ENCODE results near the gene PLOD2. TPM values are rescaled to one million over a fixed set of nuclear protein-coding genes. Genes with fewer than 3 reads are reported as not detected.
"Not testable (repeated sequence)": the region's sequence is repeated elsewhere in the genome, so short reads cannot be mapped to it uniquely, and the experiment has no call there.

PLOD2 gene
- polyA plus RNA-seq, 5 donors = 43.5 to 90.6 (median 86.5) TPM

DNA sequence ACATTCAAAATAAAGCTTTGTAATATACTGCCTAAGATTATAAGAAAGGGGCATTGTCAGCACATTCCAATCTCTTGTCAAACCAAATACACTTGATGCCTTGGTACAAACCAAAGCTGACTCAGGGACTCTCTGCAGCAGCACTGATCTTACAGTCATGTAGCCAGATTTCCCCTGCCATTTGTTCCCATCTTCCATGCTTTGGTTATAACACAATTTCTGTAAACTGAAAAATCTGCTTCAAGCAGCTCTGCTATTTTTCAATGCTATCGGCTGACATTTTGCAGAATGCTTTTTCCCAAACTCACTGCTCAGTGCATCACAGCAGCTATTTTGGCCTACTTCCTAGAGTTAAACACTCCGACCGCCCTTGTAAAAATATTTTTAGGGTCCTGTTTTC lies 18.2 kb downstream of the PLOD2 start:
- DNase-seq = no peak

DNA sequence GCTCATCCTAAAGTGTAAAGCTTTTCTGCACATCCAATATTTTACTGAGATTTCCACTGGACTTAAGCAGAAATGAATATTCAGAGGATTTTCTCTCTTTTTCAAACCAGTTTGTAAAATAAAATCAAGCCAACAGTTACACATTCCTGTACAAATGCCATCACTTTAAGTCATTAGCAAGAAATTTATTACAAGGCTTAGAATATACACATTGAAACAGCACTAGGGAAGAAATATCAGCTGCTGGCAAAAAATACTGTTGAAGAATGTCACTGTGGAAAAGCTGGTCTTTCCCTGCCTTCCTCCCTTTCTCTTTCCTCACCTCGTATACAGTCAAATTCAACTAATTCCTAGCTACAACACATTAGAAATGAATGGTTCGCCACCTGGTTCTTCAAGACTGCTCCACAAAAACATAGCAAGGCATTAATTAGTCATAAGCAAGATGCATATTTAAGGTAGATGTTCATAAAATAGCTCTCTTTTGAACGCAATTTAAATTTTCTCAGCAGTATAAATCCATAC lies 21.3 kb downstream of the PLOD2 start:
- DNase-seq = no peak

DNA sequence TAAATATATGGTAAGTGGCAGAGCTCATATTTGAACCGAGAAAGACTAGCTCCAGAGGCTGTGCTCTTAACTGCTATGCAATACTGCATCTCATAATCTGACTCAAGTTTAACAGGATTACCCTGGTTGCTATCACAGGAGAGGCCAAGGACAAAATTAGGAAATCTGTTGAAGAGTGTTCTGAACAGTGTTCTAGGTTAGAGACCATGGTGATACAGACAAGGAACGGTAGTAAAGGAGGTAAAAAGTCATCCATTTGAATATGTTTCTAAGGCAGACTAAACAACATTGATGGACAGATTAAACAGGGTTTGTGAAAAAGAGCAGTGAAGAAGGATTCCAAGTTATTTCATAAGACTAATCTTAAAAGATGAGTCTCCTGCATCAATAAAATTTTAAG lies 22.1 kb downstream of the PLOD2 start:
- DNase-seq = no peak

DNA sequence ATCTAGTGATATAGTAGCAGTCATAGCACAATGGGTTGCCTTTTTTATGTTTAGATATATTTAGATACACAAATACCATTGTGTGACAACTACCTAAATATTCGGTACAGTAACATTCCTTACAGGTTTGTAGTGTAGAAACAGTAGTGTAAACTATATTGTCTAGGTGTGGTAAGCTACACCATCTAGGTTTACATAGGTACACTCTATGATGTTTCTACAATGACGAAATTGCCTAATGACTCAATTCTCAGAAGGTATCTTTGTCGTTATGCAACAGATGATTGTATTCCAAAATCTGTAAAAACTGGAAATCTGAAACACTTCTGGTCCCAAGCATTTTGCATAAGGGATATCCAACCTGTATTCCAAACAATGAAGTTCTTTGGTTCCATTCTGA lies 24.3 kb downstream of the PLOD2 start:
- DNase-seq = no peak

DNA sequence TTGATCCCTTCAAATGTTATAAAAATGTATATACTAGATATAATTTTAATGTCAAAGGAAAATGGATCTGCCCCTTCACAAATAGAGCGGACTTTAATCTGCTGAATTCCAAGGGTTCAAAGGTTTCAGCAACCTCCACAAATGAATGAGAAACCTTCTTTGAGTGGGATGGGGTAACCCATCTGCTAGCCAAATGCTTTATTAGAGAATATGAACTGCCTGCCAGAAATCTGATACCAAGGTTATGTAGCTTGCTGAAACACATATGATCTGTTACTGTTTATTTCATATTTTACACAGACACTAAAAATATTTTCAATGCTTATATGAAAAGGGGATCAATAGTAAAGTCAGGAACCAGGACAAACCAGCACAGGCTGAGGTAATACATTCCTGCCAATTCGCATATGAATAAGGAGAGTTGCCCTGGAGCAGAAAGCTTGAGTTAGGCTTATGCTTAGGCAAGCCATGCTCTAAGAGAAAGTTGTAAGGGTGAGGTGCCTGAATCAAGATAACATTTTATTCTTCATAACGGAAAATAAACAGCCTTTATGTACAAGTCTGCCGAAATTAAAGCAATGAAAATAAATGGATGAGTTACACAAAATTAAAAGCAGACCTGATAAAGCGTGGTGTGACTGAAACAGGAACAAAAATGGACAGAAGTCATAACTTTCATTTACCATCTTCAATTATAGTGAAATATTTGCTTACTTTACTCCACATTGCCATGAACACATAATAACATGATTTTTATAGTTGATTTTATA lies 26.5 kb downstream of the PLOD2 start:
- no peak for DNase-seq

DNA sequence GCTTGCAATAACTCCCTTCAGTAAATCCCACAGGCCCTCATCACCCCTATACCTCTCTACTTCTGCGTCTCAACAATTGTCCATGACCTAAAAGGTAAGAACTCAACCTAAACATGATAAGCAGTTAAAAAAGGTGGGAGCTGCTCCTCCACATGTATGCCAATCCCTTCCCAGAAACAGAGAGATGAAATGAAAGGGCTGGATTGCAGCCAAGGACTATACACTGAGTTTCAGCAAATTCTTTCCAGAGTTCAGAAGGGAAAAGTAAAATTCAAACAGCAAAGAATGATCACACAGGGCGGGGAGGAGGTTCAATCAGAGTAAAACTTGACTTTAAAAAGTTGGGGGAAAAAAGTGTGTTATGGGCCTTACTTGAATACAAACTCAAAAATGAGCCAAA lies 27.5 kb downstream of the PLOD2 start:
- DNase-seq = no peak

DNA sequence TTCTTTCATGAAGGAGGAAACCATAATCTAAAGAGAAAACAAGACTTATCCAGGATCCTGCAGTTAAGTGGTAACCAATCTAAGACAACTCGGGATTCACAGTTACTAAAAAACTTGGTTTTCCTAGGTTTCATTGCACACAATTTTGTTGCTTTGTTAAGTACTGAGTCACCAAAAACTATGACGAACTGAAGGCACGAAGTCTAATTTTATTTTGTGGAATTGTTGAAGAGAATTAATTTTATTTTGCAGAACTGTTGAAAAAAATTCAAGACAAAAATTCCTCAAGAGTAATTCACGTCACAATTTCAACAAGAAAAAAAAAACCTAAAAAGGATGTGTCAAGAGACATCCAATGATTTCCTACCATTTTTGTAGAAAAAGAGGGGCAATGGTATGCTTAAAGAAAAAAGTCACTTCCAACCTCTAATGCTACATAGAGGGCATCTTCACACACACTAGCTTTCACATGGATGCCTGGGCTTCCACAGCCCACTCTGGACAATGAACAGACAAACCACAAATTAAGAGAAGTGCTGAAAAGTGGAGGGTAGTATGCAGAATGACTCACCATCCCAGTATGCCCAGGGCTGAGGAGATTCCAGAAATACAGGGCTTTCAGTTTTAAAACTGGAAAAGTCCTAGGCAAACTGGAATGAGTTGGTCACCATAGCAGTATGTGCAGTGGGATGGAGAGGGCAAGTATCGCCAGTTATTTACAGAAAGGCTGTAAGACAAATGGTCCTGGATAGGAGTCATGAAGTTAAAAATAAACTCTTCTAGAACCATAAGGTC lies 29.2 kb downstream of the PLOD2 start:
- no peak for DNase-seq

DNA sequence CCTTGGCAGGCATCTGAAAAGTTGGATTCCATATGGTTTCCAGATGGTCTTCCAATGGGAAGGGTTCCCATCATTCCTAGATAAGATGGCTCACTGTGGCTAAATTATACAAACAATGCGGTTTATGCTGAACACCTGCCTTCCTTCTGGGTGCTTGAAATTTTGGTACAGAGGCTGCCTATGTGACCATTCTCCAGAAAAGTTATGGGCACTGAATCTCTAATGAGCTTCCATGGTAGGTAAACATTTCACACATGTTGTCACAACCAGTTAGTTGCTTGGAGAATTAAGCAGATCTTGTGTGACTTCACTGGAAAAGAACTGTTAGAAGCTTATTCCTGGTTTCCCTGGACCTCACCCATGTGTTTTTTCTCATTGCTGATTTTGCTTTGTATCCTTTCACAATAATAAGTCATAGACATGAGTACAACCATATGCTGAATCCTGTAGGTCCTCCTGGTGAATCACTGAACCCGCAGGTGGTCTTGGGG lies 30.1 kb downstream of the PLOD2 start:
- no peak for DNase-seq

DNA sequence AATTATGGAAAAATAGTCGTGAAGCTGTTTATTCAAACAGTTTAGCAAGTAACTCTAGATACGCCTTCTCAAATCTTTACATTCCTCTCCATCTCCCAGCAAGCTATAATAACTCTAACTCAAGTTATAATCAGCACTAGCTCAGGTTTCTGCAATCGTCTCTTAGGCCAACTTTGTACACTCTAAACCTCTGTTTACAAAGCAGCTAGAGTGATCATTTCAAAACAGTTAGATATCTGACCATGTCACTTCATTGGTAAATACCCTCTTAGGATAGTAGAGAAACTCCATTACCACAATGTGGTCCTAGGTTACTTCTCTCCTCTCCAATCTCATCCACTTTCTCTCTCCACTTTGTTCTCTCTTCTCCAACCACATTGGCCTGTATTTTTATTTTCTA lies 31.2 kb downstream of the PLOD2 start:
- DNase-seq = no peak

DNA sequence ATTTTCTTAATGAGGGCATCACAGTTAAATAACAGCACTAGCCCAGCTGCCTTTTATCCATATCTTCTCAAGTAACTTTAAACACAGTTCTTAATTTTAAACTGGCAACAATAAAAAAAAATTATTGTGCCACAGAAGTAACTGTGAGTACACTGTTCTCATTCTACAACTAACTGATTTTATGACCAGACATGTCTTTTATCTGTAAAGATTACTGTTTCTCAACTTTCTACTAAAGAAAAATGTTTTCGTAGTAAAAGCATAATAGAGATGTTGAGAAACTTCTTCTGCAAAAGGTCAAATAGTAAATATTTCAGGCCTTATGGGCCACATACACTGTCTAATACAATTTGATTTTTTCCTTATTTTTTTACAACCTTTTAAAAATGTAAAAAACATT lies 32.0 kb downstream of the PLOD2 start:
- no peak for DNase-seq

DNA sequence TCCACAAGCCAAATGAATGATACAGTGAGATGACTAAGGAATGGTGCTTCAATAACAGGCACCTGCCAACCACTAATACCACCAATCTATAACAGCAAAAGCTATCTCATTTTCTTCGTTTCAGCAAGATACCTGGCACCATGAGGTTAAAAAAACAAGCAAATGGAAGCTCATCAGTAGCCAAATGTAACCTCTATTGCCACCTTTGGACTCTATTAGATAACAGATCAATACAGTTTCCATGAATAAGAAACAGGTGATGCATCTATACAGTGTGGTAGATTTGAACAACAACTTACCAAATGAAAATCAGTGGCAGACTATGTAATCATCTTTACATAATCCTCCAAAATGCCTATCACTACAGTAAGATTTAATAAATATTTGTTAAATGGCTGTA lies 32.8 kb downstream of the PLOD2 start:
- DNase-seq = no peak

DNA sequence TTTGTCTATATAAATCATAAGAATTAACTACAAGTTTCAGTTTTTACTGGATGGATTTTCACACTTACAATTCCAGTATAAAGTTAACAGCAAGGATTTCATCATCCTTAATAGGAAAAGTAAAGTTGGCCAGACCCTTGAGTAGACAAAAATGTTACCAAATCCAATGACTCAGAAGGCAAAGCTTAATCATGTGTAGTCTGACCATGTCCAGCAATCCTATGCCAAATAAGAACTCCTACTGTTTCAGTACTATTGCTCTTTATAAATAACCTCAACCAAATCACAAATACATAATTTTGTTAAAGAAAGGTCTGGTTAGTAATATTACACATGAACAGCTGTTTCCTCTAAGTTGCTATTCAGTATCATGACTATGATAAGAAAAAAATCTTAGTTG lies 35.0 kb downstream of the PLOD2 start:
- peak; percentile 57 to 60 for DNase-seq

DNA sequence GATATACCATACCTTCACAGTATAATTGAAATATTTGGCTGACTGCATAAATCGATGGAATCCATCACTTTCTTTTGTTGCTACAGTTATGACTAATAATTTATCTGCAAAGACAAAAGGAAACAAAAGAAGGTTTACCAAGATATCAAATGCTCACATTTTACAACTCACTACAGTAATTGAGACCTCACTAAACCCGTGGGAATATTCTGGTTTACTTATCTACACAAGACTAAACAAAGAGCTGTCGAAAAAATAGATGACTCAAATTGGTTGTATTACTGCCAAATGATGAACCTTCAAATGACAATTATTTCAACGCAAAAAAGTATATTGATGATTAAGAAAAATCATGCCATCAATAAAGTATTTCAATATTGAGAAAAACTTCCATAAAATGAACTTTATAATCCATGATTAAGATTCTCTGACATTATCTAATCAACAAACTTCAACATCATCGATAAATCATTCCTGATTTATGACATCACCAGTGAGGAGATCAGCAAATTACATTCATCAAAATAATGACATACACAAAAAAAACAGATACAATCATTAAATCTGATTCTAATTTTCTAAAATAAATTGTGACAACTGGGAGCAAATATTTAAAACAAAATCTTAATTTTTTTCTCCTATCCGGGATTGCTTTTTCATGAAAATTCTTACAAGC lies 36.7 kb downstream of the PLOD2 start:
- no peak for DNase-seq

DNA sequence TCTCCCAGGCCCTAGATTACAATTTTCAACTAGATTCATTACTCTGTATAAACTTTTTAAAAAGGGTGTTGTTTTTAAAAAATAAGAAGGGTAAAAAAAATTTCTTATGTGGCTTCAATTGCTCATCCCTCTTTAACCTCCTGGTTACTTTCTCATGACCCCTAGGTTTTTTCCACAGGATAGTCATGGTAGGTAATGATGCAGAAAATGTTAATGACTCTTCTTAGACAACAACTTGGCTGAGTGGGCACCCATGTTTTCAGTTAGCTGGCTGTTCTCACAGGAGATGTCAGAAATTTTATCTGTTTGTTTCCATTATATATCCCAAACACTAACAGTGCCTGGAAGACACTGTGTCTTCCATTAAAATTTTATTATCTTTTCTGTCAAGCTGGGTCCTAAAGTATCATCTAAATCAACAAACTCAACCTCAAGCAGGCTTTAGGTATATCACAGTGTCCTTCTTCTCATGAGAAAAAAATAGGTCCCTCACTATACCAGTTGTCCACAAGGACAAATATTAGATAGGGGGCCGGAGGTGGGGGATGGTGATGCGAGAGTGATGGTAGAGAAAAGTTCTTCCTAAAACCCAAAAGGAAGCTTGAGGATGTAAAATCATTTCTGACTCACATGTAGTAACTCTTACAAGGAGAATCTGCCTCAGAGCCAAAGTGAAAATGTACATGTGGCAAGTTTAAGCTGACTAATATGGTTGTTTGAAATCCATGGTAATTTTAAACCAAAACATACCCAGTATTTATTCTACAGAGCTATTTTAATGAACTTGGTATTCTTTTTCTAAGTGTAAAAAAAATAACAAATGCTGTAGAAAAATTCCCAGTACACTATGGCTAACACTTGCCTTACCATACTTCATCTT lies 43.3 kb downstream of the PLOD2 start:
- DNase-seq = no peak

DNA sequence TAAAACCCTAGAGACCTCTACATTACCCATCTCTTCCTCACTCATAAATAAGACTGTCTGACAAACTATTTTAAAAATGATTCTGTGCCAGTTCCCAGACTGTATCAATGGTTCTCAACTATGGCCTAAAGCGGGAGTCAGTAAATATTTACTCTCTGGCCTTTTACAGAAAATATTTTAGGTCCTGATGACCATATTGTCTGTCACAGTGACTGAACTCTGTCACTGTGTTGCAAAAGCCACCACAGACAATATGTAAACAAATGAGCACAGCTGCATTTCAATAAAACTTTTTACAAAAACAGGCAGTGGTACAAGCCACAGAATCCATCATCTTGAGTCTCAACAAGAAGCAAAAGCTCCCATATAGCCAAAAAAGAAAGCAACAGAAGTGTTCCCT lies 45.4 kb downstream of the PLOD2 start:
- DNase-seq = no peak

DNA sequence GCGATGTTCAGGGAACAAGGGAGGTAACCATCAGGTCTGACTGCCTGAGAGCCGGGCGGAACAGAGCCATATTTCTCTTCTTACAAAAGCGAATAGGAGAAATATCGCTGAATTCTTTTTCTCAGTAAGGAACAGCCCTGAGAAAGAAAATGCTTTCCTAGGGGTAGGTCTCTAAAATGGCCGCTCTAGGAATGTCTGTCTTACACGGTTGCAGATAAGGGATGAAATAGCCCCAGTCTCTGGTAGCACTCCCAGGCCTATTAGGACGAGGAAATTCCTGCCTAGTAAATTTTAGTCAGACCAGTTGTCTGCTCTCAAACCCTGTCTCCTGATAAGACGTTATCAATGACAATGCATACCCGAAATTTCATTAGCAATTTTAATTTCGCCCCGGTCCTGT lies 47.2 kb downstream of the PLOD2 start:
- DNase-seq = not testable (repeated sequence)

DNA sequence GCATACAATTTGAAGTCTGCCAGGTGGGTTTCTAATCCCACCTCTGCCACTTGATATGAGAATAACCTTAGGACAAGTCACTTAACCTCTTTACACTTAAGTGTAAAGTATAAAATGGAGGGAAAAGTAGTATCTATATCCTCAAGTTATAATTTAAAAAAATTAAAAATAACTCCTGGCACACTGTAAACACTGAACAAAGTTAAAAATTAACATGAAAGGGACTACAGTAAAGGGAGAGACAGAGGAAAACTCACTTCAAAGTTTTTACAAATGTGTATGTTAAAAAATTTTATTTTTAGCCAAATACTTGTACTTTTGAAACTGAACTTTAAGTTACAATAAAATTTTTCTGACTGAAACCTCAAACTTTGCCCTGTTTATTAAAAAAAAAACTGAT lies 49.6 kb downstream of the PLOD2 start:
- DNase-seq = no peak

DNA sequence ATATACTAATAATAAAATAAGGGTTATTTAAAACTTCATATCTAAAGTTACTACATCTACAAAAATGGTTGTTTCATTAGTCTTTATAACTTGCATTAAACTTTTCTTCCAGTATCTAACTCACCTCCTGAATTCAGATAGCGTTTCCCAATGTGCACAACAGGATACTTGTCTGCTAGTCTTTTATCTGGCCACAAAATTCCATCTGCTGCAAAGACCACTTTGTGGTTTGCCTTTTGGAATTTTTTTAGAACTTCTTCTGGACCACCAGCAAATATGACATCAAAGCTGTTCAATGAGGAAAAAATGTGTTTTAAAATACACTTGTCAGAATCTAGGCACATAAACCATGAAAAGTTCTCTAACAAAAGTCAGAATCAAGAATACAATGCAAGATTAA lies 50.8 kb downstream of the PLOD2 start:
- DNase-seq = no peak

DNA sequence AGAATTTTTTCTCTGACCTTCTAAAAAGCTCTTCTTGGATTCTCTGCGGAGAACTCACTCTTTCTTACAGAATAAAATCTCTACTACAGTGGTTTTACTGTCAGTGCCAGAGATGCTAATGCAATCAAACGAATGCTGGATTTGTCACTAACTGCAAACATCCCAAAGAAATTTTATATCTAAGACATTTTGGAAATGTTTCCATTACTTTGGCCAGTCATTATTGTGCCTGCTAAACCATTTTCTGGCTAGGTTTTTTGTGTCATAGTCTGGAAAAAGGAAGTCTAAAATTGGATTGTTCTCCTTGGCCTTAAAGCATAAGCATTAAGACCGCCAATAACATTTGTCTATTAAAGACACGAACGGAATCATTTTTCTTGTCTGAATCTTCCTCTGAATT lies 54.0 kb downstream of the PLOD2 start:
- no peak for DNase-seq

DNA sequence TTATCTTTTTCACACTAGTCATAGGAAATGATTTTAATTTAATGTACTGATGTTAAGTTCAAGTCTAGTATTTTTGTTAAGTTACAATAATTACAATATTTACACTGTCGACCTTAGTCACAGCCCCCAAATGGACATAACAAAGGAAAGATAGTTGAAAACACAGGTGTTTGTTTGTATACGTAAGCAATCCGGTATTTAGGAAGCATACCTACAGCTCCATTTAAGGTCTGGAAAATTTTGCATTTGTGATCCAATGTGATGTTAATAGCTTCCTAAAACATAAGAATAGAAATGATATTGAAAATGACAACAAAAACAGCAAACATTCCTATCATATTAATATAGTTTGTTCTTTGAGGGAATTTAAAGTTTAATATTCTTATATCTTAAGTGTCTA lies 56.9 kb downstream of the PLOD2 start:
- DNase-seq = no peak

DNA sequence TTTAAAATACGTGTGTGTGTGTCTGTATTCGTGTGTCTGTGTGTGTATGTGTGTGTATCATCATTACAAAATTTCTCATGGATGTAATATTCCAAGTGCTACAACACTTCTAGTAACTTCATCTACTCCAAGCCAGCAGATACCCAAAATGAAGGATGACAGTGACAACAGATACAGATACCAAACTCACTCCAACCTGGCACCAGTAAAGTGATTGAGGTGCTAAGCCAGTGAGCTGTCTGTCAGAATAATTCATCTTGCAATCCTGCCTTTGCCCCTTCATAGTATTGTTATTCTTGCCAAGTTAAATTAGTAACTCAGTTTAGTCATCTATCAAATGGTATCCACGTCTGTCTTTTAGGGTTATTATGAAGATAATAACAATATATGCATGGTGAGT lies 58.1 kb downstream of the PLOD2 start:
- no peak for DNase-seq
